OCI-LY3 (cell line): ENCODE data around the gene CD101.

Experiments
- CTCF ChIP-seq: fragments of 200-600, 300-600 bp; sonication (generic); IDR thresholded peaks from 2 replicates; pipeline ENCODE4 v1.5.1; 2014; ENCODE audit warnings: antibody characterized with exemption, low read length, low read depth
- EZH2phosphoT487 ChIP-seq: fragments of 200-600 bp; shearing (Covaris generic); IDR thresholded peaks from 2 replicates; pipeline ENCODE4 v1.6.1; 2018; ENCODE audit warnings: antibody characterized with exemption, mixed run types, low read depth

DNA sequence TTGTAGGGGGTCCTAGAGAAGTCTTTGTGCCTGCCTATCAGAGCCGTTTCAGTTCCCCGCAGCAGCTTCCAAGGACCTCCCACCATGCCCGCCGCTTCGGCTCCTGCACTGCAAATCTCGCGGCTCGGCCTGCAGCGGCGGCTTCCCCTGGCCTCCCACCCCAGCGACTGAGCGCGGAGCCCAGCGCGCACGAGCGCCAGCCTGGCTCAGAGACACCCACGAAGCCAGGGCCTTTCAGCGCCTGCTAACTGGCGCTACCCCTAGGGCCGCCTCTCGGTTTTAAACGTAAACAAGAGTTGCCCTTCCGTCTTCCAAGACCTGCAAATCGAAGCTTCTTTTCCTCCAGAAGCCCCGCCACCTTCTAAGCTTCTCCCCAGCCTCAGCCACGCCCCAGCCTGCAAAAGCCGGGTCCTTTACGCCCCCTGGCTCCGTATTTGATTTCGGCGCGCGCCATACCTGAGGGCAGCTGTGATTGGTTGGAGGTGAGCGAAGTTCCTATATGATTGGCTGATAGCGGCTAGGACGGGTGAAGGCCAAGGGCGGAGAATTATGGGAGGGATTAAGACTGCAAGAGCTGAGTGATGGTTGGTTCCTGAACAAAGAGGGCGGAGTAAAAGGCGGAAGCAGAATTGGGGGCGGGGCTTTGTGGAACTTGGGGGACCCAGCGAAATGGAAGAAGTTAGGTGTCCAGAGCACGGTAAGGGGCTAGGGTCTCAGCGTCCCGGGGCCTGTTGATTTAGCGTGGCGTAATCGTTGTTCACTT lies 58.3 kb downstream of the CD101 start, which contains the start of gene TTF2:
- no peak for TF ChIP-seq CTCF
- TF ChIP-seq EZH2phosphoT487: no peak
